HuH-7.5 (cell line): ENCODE data around the gene CCNJ.
A peak's percentile ranks its signal among the peaks of the same experiment; 100 is the strongest.

Experiments used
- DNase-seq: peaks from one replicate; pipeline ENCODE4 v3.0.0; 2011; ENCODE audit warnings: low spot score

The CCNJ gene

DNA sequence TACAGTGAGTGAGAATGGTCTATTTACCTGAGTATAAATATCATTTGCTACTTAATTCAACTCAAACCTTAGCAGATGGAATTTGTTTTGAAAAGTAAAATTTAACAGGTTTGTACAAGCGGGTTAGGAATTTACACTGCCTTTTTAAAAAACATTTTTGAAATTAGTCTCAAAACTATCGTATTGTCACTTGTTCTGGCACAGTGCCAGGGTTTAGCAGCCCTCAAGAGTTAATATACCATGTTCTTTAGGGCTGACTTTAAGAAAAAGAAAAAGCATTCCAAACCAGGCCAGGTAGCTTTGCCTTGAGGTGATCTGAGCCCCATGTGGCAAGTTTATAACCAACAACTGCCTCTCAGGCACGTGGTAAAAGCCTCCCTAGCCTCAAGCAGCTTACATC is 17.8 kb downstream of the CCNJ start:
- DNase-seq: no peak

- DNase-seq: no peak
Observed at GRCh38 chr10:96072674-96073073, 29.3 kb downstream of the CCNJ start.

DNA sequence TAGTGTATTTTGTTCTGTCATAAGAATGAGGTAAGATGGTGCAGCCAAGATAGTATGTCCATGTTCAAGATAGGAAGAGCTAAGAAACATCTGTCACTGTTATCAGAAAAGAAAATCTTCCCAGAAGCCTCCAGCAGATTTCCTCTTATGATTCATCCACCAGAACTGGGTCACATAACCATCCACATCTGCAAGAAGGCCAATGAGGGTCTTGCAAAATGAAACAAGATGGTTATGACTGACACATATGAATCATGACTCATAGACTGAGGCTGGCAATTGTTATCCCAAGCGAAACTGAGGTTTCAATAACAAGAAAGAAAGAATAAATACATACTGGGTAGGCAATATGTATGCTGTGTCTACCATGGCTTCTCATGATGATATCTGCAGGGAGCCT is 30.3 kb downstream of the CCNJ start:
- no peak for DNase-seq

GRCh38 chr10:96074776-96075175 is 31.4 kb downstream of the CCNJ start:
- DNase-seq: no peak

DNA sequence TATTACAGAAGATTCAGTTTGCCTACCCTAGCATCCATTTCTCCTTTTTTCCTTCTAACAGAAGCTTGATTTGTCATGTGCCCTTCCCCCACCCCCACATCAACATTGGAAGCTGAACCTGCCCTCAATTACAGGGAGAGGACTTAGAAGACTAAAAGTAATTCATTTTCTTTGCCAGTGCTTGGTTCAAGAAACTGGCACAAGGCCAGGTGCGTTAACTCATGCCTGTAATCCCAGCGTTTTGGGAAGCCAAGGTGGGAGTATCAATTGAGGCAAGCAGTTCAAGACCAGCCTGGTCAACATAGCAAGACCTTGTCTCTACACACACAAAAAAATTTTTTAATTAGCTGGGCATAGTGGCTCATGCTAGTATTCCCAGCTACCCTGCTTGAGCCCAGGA is 32.6 kb downstream of the CCNJ start:
- no peak for DNase-seq

- no peak for DNase-seq
Observed at GRCh38 chr10:96077156-96077555, 33.8 kb downstream of the CCNJ start.

DNA sequence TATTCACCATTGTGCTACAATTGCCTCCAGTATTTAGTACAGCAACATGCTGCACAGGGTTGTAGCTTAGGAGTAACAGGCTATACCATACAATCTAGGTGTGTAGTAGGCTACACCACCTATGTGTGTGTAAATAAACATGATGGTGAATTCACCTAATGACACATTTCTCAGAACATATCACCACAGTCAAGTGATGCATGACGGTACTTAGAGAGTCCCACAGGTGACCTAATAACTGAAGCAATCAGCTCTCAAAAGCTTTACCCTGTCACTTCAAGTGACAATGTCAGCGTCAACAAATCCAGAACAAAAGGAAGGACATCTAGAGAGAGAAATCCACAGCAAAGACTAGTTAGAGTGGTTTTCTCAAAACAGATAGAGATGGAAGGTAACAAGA is 38.8 kb downstream of the CCNJ start:
- DNase-seq: no peak

DNA sequence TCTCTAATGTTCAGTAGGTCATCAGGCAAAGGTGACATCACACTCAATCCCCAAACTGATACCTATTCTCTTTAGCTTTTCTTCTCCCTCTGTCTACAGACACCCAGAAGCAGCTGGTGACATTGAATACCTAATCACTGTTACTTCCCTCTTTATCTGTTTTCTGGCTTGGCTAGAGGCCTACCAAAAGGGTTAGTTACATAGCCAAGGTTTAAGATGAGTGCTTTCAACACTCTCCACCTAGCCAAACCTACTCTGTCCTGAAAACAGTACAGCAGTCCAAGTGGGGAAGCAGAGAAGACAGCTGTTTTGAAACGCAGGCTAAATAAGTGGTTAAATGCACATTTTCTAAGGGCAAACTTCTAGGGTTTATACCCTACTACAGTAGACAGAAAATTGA is 39.4 kb downstream of the CCNJ start:
- no peak for DNase-seq

GRCh38 chr10:96089116-96089515 is 45.7 kb downstream of the CCNJ start:
- DNase-seq: no peak

- peak; percentile 58 for DNase-seq
Observed at GRCh38 chr10:96089670-96090462, 46.5 kb downstream of the CCNJ start.

- no peak for DNase-seq
Observed at GRCh38 chr10:96090463-96090800, 47.0 kb downstream of the CCNJ start.

- DNase-seq: peak; percentile 11
Observed at GRCh38 chr10:96092999-96093767, 49.8 kb downstream of the CCNJ start.

- peak; percentile 43 for DNase-seq
Observed at GRCh38 chr10:96093948-96094347, 50.6 kb downstream of the CCNJ start.

DNA sequence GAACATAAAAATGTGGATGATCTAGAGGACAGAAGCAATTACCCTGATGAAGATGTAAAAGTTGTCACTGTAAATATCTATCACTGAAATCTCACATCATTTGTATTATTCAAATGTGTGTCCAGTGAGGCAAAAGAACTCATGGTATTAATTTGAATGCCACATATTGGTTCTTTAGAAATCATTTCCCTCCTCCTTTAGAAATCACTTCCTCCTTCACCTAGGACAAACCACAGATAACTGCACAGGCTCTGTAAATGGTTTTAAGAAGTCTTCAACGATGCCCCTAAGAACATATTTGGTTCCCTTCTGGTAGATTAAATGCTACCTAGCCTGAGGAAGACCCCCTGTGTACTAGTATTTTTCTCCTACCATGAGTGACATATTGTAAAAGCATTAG is 53.6 kb downstream of the CCNJ start:
- DNase-seq: no peak

GRCh38 chr10:96097865-96098264 is 54.5 kb downstream of the CCNJ start:
- no peak for DNase-seq

- no peak for DNase-seq
Observed at GRCh38 chr10:96107623-96108038, 64.2 kb downstream of the CCNJ start.
